Smooth muscle cell of the brain vasculature (primary cell): ENCODE measurements around the gene SLC18A3.
A peak's percentile ranks its signal among the peaks of the same experiment; 100 is the strongest.

Experiments used
- DNase-seq: peaks from one replicate; pipeline ENCODE4 v3.0.0-alpha.2; 2012; ENCODE audit warnings: low read depth, low spot score

The SLC18A3 gene

DNA sequence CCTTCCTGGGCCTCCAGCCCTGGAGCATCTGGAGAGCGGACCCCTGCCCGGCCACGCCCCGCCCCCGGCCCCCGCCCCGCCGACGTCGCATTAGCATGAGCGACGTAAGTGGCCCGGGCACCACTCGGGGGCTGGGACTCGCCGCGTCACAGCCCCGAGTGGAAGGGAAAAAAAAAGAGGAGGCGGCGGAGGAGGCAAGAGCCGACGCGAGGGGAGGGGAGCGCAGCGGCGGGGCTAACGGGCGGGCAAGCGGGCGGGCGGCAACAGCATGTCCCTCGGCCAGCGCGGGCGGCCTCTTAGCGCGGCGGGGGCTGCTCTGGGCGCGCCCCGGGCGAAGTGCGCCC is at the start of gene SLC18A3:
SLC18A3 (plus strand) TSS at position 197 of the 344 bp plus-strand sequence. CDS start 431 bp downstream, outside the sequence.
- DNase-seq = no peak

DNA sequence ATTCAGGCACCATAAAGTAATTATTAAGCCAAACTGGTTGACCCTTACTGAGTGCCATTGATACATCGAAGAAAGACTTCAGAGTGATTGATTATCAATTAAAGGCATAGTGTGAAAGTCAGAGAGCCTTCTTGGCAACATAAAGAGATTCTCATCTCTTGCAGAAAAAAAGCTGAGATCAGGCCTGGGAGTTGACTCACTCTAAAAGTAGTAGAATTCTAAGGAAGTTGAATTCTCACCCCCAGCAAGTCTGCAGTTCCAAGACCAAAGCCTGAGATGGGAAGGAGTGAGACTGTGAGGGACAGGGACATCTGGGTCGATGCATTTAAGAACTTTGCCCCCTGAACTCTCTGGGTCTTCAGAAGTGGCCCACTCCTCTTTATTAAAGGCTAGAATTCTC is 49.6 kb upstream of the SLC18A3 start:
- DNase-seq = no peak

DNA sequence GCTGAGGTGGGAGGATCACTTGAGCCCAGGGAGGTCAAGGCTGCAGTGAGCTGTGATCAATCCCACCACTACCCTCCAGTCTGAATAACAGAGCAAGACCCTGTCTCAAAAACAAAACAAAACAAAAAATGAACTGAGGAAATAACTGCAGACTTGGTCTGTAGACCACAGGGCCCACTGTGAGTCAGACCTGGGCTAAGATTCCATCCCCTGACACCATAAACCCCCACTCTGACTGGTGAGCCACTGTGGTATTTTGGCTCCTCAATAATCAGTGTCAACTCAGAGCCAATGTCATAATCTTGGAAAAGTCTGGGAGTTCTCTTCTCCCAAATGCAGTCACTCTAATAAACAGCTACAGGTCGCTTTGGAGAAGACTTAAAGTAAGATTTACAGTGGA is 47.2 kb upstream of the SLC18A3 start:
- no peak for DNase-seq

DNA sequence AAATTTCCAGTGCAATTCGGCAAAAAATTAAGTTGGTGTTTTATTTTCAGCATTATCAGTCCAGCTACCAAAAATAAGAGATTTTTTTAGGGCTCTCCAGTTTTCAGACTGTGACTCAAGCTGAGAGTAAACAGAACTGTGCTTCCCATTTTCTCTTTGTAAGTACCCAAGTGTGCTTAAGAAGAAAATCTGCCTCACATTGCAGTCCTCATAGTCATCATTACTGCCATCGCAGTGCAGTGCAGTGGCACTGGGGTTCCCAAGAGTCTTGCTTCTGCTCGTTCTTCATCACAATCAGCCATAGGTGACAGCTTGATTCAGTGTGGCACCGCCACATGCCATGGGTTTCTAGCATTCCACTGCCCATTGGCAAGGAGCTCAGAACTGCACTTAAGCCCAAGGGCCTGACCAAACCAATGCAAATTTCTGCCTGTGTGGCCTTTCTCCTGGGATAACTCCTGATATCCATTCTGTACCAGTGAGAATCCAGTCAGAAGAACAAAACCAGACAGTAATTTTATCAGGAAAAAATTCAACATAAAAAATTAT is 45.6 kb upstream of the SLC18A3 start:
- no peak for DNase-seq

DNA sequence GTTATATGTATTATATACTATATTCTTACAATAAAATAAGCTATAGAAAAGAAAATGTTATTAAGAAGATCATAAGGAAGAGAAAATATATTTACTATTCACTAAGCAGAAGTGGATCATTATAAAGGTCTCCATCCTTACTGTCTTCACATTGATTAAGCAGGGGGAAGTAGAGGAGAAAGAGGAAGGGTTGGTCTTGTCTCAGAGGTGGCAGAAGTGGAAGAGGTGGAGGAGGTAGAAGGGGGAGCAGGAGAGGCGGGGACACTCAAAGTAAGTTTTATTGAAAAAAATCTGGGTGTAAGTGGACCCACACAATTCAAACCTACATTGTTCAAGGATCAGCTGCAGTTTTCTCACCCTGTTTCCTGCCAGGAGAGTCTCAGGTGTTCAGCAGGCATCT is 42.3 kb upstream of the SLC18A3 start:
- no peak for DNase-seq

DNA sequence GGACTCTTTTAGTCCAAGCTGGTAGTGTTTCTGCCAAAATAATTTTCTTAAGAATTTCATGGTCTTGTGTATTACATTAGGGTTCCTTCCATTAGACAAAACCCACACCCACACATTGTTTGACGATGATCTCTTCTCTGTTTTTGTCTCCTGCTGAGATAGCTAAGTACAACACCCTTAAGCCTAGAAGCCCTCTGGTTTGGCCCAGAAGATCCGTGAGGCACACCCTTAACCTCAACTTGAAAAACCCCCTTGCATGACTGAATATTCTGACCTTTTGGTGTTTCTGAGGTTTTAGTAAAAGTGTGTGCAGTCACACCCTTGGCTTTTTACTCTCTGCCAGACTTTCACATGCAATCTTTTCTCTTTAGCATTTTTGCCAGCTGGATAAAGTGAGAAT is 41.9 kb upstream of the SLC18A3 start:
- no peak for DNase-seq

DNA sequence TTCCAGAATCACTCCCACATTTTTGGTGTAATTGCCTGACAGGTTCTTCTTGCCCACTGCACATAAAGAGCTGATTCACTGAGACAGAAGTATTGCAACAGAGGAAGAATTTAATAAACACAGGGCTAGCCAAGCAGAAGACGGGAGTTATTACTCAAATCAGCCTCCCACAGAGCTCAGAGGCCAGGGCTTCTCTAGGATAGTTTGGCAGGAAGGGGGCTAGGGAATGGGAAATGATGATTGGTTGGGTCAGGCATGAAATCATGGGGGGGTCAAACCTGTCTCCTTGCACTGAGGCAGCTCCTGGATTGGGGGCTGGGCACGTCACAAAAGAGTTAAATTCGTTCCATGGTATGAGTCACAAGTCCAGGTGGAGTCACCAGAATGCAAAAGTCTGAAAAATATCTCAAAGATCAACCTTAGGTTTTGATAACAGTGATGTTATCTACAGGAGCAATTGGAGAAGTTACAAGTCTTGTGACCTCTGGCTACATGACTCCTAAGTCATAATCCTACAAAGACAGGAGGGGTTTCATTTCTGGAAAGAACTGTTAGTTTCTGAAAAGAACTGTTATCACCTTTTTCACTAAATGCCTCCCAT is 41.0 kb upstream of the SLC18A3 start:
- DNase-seq = no peak

DNA sequence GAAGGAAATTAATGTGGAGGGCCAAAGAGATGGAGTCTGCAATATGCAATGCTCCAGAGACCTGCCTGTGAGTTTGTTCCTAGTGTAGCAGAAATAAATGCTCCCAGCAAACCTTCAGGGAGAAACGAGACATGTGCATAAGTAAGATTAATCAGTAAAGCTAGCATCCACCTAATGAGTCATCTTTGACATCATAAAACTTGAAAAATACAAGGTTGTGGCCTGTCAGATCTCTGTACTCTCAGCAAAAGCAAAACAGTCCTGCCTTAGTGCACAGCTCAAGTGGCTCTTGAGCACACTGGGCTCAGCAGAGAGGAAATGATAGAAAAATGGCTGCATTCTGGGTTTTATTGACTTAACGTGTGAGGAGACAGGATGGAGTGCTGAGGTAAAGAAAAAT is 38.7 kb upstream of the SLC18A3 start:
- DNase-seq = no peak

DNA sequence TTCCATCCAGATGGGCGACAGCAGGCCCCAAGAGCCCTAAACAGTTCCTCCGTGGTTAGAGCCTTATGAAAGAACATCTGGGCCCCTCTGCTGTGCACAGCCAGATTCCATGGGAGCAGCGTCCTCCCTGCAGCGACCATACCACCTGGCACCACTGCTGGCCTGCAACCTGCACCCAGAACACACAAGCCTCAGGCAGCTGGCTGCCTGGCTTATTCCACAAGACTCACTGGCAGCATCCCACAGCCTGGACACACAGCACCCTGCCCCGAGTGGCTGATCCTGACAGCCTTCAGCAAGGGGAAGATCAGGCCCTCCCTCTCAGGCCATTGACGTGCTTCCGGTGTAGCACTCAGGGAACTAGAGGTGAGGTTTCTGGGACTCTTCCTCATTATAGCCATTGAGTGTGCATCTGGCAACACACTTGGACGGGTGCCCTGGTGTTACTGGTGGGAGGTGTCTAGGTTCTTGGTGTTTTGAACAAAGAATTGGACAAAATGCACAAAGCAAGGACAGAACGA is 37.5 kb upstream of the SLC18A3 start:
- no peak for DNase-seq

DNA sequence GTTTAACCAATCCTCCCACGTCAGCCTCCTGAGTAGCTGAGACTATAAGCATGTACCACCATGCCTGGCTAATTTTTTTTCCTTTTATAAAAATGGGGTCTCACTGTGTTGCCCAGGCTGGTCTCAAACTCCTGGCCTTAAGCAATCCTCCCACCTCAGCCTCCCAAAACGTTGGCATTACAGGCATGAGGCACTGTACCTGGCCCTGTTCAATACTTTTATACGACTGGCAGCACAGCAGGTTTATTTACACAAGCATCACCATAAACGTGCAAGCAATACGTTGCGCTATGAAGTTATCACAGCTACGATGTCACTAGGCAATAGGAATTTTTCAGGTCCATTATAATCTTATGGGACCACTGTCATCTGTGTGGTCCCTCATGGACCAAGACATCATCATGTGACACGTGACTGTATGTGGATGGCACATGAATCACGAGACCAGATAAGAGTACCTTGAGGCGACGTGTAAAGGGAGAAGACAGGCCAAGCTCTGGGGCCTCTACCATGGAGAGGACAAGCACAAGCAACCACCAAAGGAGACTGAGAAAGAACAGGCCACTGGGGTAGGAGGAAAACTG is 34.5 kb upstream of the SLC18A3 start:
- no peak for DNase-seq

DNA sequence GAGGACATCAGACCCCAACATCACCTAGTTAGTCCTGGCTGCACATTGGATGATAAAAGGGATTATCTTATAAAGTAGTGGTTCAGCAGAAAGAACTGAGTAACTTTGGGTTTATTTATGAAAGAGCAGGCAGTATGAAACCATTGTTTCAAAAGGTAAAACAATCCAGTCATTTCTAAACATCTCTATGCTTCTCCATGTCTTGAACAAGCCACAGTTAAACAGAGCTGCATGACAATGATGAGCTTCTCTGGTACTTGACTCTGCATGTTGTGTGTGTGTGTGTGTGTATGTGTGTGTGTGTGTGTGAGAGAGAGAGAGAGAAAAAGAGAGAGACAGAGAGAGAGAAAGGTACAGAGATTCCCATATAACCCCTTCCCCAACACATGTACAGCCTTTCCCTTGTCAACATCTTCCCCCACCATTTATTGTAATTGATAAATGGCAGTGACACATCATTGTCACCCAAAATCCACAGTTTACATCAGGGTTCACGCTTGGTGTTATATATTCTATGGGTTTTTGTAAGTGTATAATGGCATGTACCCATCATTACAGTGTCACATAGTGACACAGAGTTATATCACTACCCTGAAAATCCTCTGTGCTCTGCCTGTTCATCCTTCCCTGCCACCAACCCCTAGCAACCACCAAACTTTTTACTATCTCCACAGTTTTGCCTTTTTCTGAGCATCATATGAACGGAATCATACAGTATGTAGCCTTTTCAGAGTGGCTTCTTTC is 32.8 kb upstream of the SLC18A3 start:
- DNase-seq = no peak

DNA sequence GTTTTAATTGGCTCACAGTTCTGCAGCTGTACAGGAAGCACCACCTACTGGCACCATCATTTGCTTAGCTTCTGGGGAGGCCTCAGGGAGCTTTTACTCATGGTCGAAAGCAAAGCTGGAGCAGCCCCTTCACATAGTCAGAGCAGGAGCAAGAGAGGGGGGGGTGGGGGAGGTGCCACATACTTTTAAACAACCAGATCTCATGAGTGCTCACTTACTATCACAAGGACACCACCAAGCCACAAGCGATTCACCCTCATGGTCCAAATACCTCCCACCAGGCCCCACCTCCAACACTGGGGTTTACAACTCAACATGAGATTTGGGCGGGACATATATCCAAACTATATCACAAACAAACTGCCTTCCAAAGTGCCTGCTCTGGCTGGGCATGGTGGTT is 31.7 kb upstream of the SLC18A3 start:
- no peak for DNase-seq

DNA sequence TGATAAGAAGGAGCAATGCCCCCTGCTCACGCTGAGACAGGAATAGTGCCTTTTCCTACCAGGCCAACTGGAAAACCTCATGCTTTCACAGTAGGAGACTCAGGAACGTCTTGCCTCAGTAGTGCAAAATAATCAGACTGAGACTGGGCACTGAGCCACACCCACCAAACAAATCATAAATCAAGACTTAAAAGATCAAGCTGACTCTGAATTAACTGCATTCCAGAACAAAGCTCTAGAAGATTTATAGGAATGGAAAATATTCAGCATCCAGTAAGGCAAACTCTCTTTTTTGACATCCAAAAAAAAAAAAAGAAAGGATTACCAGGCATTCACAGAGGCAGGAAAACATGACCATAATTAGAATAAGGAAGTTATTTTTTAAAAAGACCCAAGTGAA is 30.5 kb upstream of the SLC18A3 start:
- no peak for DNase-seq

DNA sequence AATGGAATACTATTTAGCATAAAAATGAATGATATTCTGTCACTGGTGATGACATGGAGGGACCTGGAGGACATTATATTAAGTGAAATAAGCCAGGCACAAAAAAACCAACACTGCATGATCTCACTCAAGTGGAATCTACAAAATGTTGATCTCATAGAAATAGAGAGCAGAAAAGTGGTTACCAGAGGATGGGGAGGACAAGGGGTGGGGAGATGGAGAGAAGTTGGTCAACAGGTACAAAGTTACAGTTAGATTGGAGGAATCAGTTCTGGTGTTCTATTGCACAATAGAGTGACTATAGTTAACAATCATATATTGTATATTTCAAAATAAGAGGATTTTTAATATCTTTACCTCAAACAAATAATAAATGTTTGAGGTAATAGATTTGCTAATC is 24.7 kb upstream of the SLC18A3 start:
- no peak for DNase-seq

DNA sequence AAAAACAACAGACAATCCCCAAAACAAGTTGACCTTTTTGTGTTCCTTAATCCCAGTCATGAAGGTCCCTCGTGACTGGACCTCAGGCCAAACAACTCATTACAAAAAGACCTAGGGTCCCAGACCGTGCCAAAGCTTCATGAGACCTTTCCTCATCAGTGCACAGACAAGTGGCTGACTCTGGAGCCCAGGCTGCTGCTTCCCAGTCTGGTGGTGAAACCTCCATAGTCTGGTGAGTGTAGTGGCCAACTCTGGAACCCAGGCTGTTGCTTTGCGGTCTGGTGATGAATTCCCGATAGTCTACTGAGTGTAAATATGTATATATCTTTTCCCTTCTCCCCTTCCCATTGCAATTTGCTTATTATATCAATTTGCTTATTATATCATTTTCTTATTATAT is 22.1 kb upstream of the SLC18A3 start:
- no peak for DNase-seq

DNA sequence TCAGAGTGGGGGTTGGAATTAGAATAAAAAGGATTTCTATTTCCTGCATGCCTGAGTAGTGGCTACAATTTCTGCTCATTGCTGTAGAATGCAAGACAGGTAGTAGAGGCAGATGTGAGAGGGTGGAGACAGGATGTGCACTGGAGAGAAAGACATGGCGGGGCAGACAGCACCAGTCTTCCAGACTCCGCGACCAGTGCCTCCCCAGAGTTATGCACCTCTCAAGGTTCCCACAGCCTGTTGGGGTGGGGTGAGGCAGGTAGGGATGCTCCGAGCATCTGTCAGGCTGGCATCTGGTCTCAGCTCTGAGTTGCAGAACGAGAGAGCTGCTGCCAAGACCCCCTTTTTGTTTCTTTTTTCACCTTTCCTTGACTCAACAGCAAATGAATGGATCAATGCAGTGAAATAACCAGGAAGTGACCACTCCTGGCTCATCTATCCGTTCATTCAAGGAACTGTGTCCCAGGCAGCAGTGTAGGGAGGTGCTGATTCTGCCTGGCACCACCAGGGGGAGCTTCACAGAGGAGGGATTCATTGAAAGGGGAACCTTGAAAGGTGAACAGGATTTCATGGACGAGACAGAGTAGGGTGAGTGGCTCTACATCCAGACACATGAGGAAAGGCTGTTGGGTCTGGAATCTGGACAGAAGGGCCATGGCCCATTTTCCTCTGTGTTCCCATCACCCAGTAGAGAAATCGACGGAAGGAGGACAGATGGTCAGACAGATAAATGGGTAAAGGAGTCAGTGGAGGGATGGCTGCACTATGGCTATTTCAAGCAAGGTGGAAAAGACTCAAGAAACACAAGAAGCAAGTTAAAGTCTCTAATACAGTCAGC is 17.2 kb upstream of the SLC18A3 start:
- DNase-seq = peak; percentile 18

DNA sequence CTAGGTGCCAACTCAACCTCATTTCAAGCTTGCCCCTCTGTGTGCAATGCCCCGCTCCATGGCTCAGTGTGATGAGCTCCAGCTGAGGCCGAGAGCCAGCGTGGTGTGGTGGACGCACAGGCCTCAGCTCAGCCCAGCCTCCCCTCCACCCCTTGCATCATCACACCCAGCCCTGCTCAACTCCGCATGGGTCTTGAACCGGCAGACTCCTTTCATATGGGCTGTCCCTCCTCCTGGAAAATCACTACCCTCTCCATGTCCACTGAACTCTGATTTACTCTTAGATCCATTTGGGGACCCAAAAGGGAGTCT is 16.6 kb upstream of the SLC18A3 start:
- no peak for DNase-seq

DNA sequence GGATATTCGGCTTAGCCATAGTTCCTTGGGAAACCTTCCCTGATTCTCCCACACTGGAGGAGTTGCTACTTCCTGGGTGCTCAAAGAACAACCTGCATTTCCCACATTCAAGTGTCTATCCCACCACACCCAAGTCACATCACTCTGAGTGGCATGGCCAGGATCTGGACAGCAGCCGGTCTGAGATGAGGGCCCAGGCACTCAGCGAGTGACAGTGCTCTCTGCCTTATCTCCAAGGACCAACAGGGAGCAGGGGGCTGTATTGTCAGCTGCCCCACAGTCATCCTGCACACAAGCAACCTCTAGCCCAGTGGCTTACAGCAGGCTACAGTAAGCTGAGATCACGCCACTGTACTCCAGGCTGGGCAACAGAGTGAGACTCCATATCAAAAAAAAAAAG is 16.1 kb upstream of the SLC18A3 start:
- DNase-seq = no peak

DNA sequence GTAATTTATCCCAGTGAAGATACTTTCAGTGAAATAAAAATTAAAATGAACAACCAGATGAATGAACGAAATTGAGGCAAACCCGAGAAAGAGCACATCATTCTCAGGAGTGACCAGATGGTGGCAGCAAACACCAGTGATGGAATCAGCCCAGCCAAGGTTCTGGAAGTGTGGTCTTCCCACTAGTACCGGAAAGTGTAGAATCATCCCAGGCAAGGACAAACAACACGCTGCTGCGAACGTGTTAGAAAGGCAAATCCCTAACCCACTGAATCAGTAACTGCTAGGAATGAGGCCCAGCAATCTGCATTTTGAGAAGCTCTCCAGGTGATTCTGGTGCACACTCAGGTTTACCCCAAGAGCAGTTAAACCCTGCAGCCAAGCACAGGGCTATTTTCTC is 15.5 kb upstream of the SLC18A3 start:
- peak; percentile 33 for DNase-seq

DNA sequence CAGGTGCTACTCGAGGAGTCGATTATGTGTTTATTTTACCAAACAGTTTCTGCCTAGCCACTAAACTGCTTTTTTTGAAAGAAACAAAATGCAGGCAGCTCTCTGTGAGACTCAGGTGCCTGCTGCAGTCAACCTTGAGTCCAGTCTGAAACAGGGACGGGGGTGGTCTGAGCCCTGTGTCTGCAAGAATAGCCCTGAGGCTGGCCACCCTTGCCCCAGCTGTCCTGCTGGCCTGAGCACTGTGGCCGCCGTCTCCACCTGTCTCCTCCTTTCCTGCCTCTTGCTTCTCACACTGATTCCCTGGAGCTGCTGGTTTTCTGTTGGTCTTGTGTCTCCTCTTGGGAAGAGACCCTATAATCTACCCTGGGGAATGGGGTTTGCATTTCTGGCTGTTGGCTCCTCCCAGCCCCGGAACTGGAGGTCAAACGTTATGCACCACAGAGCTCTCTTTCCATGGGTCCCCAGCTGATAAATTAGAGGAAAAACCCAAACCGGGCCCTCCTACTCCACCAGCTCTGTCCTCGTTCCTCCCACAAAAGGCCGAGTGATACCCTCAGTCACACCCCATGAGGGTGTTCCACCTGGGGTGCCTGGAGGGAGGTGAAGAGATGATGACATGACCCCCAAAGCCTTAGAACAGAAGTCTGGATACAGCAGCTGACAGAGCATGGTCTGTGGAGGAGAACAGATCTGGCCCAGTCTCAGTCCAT is 15.0 kb upstream of the SLC18A3 start:
- no peak for DNase-seq

DNA sequence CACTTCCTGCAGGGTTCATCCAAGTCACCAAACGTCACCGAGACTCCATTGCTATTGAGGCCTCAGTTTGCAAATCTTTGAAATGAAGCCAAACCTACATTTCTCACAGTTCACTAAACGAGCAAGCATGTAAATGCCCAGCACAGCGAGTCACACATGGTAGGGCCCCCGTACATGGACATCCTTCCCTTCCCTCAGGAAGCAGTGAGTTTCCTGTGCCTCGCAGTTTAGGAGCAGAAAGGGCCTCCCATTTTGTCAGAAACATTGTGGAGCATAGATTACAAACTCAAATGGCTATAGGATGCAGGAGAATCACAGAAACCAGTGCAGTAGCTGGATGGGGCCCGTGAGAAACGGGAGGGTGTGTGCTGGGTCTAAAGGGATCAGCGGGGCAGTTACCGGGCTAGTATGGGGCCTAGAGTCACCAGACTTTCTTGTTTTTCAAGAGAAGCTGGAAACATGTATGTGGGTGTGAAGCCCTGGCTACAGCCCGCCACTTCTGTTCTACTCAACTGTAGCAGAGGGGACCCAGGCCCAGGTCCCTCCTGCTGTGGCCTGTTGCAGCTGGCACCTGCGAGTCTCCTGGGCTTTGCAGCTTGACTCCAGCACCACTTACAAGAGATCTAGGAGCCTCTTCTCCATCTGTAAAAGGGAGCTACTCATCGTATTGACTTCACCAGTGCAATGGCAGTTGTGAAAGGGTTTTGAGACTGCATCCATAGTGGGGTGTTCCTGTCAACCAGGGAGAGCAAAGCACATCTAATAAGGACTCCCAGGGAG is 14.2 kb upstream of the SLC18A3 start:
- no peak for DNase-seq
